Endodermal cell (in vitro differentiated cells): ENCODE results near the gene TAF1B. TPM values are rescaled to one million over a fixed set of nuclear protein-coding genes. Genes with fewer than 3 reads are reported as not detected.
"Not testable (repeated sequence)": the region's sequence is repeated elsewhere in the genome, so short reads cannot be mapped to it uniquely, and the experiment has no call there.

Source experiments
- DNase-seq: peaks from one replicate; pipeline ENCODE4 v3.0.0-alpha.2; 2017
- H3K27ac ChIP-seq: 2 replicates; pipeline ENCODE4 v1.5.1; 2013; ENCODE audit warnings: mild to moderate bottlenecking, low read depth, low read length, moderate library complexity
- H3K27me3 ChIP-seq: 2 replicates; pipeline ENCODE4 v1.6.1; 2013; ENCODE audit warnings: mild to moderate bottlenecking, low read length, moderate library complexity; ENCODE audit not compliant: insufficient read depth, control insufficient read depth, poor library complexity, severe bottlenecking
- H3K36me3 ChIP-seq: 2 replicates; pipeline ENCODE4 v1.7.0; 2013; ENCODE audit warnings: mild to moderate bottlenecking, low read length, moderate library complexity; ENCODE audit not compliant: control insufficient read depth, insufficient read depth
- H3K4me1 ChIP-seq: one replicate; pipeline ENCODE4 v1.7.0; 2013; ENCODE audit warnings: low read length; ENCODE audit not compliant: control insufficient read depth, insufficient read depth
- H3K4me3 ChIP-seq: 2 replicates; pipeline ENCODE4 v1.5.1; 2013; ENCODE audit warnings: mild to moderate bottlenecking, low read length, moderate library complexity
- H3K9ac ChIP-seq: 2 replicates; pipeline ENCODE4 v1.6.1; 2013; ENCODE audit warnings: mild to moderate bottlenecking, low read length, moderate library complexity; ENCODE audit not compliant: poor library complexity, severe bottlenecking; ENCODE audit errors: extremely low read depth
- H3K9me3 ChIP-seq: 2 replicates; pipeline ENCODE4 v1.6.1; 2013; ENCODE audit warnings: mild to moderate bottlenecking, low read length, moderate library complexity; ENCODE audit not compliant: control insufficient read depth
- H3K27ac Mint-ChIP-seq: 2 replicates; pipeline ENCODE4 v1.8.0; 2020; ENCODE audit warnings: mixed read lengths
- H3K27me3 Mint-ChIP-seq: 2 replicates; pipeline ENCODE4 v1.8.0; 2021; ENCODE audit warnings: mild to moderate bottlenecking, mixed read lengths; ENCODE audit not compliant: insufficient read depth
- H3K36me3 Mint-ChIP-seq: 2 replicates; pipeline ENCODE4 v1.8.0; 2020; ENCODE audit warnings: low read depth, mixed read lengths
- H3K4me1 Mint-ChIP-seq: 2 replicates; pipeline ENCODE4 v1.8.0; 2020; ENCODE audit warnings: mixed read lengths
- H3K4me3 Mint-ChIP-seq: 2 replicates; pipeline ENCODE4 v1.8.0; 2020; ENCODE audit warnings: mild to moderate bottlenecking, moderate library complexity, mixed read lengths
- H3K9me3 Mint-ChIP-seq: 2 replicates; pipeline ENCODE4 v1.8.0; 2020; ENCODE audit warnings: mild to moderate bottlenecking, mixed read lengths
- WGBS, 2 experiments: methylation state at CpG; one replicate each; pipeline versions ENCODE4 v1.1.5 to v1.1.7; 2013; ENCODE audit warnings: missing lambda C conversion rate in 2 of 2, mixed read lengths in 1 of 2; ENCODE audit not compliant: insufficient coverage in 1 of 2, insufficient read length in 1 of 2; 5-methylcytosine and 5-hydroxymethylcytosine counted together
- total RNA-seq, 2 donors: library from RNA; stranded (reverse); fragmentation: NEBNext Ultra II Directional in 1 of 2; extraction: Animal tissue kit (Norgen Biotek cat#: 25700) in 1 of 2; gene quantifications; 2 replicates in 1 of 2; 3 replicates in 1 of 2; pipeline ENCODE4 v1.2.1, GENCODE V29; 2021
- TF ChIP-seq, protein P1 (sequence below): fragments of 200-600 bp; sonication (generic); conservative IDR thresholded peaks from 2 replicates; pipeline ENCODE4 v1.5.0; 2021; ENCODE audit warnings: antibody characterized with exemption, mild to moderate bottlenecking

The TAF1B gene
- total RNA-seq, 2 donors from 2014 or later: 36.2 to 41.9 TPM

DNA sequence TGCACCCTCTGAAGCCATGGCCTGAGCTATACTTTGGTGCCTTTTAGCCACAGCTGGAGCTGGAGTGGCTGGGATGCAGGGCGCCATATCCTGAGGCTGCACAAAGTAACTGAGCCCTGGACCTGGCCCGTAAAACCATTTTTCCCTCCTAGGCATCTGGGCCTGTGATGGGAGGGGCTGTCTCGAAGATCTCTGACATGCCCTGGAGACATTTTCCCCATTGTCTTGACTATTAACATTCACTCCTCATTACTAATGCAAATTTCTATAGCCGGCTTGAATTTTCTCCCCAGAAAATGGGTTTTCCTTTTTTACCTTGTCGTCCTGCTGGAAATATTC lies 15.4 kb downstream of the TAF1B start:
- H3K9ac ChIP-seq: no peak overlapping the region
- H3K4me3 ChIP-seq: peak overlapping the region; percentile 65
- H3K27ac ChIP-seq: no peak overlapping the region
- H3K4me3 Mint-ChIP-seq: no peak overlapping the region
- peaks cover 86% of the 10 kb centered on the region for H3K9me3 ChIP-seq
- 87 to 96% methylated on average over 3 to 5 of the region's 5 CpGs for WGBS, 2 experiments
- H3K36me3 Mint-ChIP-seq: peaks cover 90% of the 10 kb centered on the region
- no peak overlapping the region for H3K27ac Mint-ChIP-seq
- H3K9me3 Mint-ChIP-seq: peaks cover 88% of the 10 kb centered on the region
- TF ChIP-seq, protein P1, sequence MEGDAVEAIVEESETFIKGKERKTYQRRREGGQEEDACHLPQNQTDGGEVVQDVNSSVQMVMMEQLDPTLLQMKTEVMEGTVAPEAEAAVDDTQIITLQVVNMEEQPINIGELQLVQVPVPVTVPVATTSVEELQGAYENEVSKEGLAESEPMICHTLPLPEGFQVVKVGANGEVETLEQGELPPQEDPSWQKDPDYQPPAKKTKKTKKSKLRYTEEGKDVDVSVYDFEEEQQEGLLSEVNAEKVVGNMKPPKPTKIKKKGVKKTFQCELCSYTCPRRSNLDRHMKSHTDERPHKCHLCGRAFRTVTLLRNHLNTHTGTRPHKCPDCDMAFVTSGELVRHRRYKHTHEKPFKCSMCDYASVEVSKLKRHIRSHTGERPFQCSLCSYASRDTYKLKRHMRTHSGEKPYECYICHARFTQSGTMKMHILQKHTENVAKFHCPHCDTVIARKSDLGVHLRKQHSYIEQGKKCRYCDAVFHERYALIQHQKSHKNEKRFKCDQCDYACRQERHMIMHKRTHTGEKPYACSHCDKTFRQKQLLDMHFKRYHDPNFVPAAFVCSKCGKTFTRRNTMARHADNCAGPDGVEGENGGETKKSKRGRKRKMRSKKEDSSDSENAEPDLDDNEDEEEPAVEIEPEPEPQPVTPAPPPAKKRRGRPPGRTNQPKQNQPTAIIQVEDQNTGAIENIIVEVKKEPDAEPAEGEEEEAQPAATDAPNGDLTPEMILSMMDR: no peak
- H3K27me3 ChIP-seq: no peaks in the 10 kb centered on the region
- H3K36me3 ChIP-seq: peaks cover 81% of the 10 kb centered on the region
- H3K4me1 ChIP-seq: no peaks in the 10 kb centered on the region
- no peak for DNase-seq
- H3K4me1 Mint-ChIP-seq: no peaks in the 10 kb centered on the region
- peaks cover 2% of the 10 kb centered on the region for H3K27me3 Mint-ChIP-seq

DNA sequence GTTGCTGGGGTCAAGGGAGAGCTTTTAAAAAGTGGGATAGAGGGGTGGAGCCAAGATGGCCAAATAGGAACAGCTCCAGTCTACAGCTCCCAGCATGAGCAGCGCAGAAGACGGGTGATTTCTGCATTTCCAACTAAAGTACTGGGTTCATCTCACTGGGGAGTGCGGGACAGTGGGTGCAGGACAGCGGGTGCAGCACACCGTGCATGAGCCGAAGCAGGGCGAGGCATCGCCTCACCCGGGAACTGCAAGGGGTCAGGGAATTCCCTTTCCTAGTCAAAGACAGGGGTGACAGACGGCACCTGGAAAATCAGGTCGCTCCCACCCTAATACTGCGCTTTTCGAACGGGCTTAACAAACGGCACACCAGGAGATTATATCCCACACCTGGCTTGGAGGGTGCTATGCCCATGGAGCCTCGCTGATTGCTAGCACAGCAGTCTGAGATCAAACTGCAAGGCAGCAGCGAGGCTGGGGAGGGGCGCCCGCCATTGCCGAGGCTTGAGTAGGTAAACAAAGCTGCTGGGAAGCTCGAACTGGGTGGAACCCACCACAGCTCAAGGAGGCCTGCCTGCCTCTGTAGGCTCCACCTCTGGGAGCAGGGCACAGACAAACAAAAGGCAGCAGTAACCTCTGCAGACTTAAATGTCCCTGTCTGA lies 17.8 kb downstream of the TAF1B start:
- 97 to 100% methylated on average over 6 to 21 of the region's 21 CpGs for WGBS, 2 experiments
- Mint-ChIP-seq H3K36me3 (peaks cover 67% of the 10 kb centered on the region), H3K9me3 (peaks cover 88% of the 10 kb centered on the region)
- peaks cover 58% of the 10 kb centered on the region for H3K36me3 ChIP-seq
- not testable (repeated sequence) for H3K4me1 Mint-ChIP-seq, H3K4me1 ChIP-seq, H3K27me3 Mint-ChIP-seq, H3K9ac ChIP-seq, H3K27ac Mint-ChIP-seq, DNase-seq, H3K27ac ChIP-seq, H3K4me3 Mint-ChIP-seq, H3K27me3 ChIP-seq
- H3K4me3 ChIP-seq: peak overlapping the region; percentile 37
- peaks cover 63% of the 10 kb centered on the region for H3K9me3 ChIP-seq

DNA sequence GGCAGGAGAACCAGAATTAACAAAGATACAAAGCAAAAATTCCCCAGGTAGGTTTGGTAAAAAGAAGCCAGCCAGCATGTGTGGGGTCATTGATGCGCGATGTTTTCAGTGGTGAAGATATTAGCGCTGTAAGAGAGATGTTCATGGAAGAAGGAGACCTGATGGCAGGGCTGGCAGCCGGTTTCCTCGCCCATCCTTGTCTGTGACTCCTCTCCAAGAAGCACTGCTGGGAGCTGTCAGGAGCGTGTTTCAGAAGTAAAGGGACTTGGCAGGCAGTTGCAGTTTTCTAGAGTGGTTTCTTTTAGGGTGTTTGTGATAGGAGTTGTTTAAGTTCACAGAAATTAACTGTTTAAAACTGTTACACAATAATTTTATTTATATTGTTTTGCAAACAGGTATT lies 24.6 kb downstream of the TAF1B start:
- no peaks in the 10 kb centered on the region for H3K27me3 ChIP-seq
- no peak overlapping the region for H3K4me3 ChIP-seq
- Mint-ChIP-seq H3K4me3 (no peak overlapping the region), H3K9me3 (peaks cover 23% of the 10 kb centered on the region), H3K27ac (peak overlapping the region; percentile 3), H3K4me1 (peaks cover 4% of the 10 kb centered on the region), H3K27me3 (peaks cover 2% of the 10 kb centered on the region), H3K36me3 (peaks cover 33% of the 10 kb centered on the region)
- no peak overlapping the region for H3K9ac ChIP-seq
- no peak for DNase-seq
- WGBS, 2 experiments: 87 to 96% methylated on average over 3 to 6 of the region's 6 CpGs
- TF ChIP-seq, protein P1: no peak
- H3K36me3 ChIP-seq: peaks cover 41% of the 10 kb centered on the region
- peaks cover 6% of the 10 kb centered on the region for H3K4me1 ChIP-seq
- H3K27ac ChIP-seq: no peak overlapping the region
- no peaks in the 10 kb centered on the region for H3K9me3 ChIP-seq

DNA sequence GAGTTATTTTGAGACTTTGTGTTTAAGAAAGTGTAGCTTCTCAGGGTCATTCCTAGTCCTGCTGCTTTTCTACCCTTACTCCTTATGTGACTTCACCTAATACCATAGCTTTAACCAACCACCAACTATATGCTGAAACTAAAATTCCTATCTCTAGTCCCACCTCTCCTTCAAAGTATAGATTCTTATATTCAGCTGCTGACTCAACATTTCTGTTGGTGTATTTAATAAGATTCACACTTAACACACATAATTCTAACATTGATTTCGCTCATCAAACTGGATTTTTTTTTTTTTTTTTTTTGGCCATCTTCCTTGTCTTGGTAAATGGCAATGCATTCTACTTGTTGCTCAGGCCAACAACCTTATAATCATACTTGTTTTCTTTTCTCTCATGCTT lies 30.1 kb downstream of the TAF1B start:
- Histone ChIP-seq H3K4me1 (peaks cover 7% of the 10 kb centered on the region), H3K27ac (no peak overlapping the region), H3K9me3 (no peaks in the 10 kb centered on the region), H3K9ac (no peak overlapping the region), H3K36me3 (peaks cover 74% of the 10 kb centered on the region), H3K4me3 (no peak overlapping the region), H3K27me3 (no peaks in the 10 kb centered on the region)
- Mint-ChIP-seq H3K4me1 (peaks cover 18% of the 10 kb centered on the region), H3K27me3 (no peaks in the 10 kb centered on the region), H3K27ac (no peak overlapping the region), H3K36me3 (peaks cover 58% of the 10 kb centered on the region), H3K4me3 (no peak overlapping the region), H3K9me3 (no peaks in the 10 kb centered on the region)
- DNase-seq: no peak
- TF ChIP-seq, protein P1: no peak
- 100% methylated on average over 1 of the region's 1 CpG for WGBS, 2 experiments
